Measurements from ENCODE around the gene MPDU1.

MPDU1 gene

DNA sequence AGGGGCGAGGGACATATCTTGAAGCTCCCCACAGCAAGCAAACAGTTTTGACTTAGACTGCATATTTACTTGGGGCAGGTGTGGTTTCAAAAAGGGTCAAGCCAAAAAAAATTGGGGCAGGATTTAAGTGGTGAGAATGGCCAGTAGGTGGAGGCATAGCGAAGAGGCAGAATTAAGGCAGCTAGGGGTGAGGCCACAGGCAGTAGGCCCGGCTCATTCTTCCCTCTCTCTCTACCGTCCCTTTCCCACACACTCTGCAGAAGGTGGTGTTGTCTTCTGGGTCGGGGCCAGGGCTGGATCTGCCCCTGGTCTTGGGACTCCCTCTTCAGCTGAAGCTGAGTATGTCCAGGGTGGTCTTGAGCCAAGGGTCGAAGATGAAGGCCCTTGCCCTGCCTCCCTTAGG is 48.8 kb downstream of the MPDU1 start:
- ChIA-PET POLR2A (interaction anchor here (1.1 kb wide), 1 partner anchor 54 kb away, joined by 5 read pairs; the partner anchor contains the start of gene TP53), CTCF (interaction anchor here (0.7 to 11.1 kb wide), 26 partner anchors 8 to 425 kb away, joined by 3 to 201 read pairs (median 6); partner anchors contain the start of genes ATP1B2, FXR2, TP53 and WRAP53)
- no peak for DNase-seq (ENCODE audit: low read depth, low spot score)
- TF ChIP-seq, protein P1, sequence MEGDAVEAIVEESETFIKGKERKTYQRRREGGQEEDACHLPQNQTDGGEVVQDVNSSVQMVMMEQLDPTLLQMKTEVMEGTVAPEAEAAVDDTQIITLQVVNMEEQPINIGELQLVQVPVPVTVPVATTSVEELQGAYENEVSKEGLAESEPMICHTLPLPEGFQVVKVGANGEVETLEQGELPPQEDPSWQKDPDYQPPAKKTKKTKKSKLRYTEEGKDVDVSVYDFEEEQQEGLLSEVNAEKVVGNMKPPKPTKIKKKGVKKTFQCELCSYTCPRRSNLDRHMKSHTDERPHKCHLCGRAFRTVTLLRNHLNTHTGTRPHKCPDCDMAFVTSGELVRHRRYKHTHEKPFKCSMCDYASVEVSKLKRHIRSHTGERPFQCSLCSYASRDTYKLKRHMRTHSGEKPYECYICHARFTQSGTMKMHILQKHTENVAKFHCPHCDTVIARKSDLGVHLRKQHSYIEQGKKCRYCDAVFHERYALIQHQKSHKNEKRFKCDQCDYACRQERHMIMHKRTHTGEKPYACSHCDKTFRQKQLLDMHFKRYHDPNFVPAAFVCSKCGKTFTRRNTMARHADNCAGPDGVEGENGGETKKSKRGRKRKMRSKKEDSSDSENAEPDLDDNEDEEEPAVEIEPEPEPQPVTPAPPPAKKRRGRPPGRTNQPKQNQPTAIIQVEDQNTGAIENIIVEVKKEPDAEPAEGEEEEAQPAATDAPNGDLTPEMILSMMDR (IDR thresholded peaks at IDR 0.05; ENCODE audit: insufficient read depth, low read length, missing control alignments): peak; percentile 58
- H3K4me3 ChIP-seq (ENCODE audit: low read depth, low read length): no peak overlapping the region

DNA sequence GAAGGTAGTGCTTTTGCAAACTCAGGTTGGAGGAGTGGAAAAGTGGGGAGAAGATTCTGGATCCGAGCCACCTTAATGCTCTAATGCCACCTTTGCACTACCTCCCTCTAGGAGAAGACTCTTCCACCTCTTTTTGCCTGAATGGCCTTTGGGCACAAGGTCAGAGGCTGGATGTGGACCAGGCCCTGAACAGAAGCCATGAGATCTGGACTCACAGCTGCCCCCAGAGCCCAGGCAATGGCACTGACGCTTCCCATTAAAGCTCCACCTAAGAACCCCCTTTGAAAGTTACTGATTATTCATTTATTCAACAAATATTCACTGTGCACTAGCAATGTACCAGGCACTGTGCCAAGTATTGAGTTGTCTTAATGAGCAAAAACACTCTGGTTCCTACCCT is 49.4 kb downstream of the MPDU1 start:
- ChIA-PET CTCF (interaction anchor here (1.0 to 11.1 kb wide), 22 partner anchors 8 to 425 kb away, joined by 3 to 201 read pairs (median 6); partner anchors contain the start of genes ATP1B2, FXR2, TP53 and WRAP53), POLR2A (no interaction called here)
- no peak overlapping the region for H3K4me3 ChIP-seq (ENCODE audit: low read depth, low read length)
- DNase-seq (ENCODE audit: low read depth, low spot score): no peak
- TF ChIP-seq, protein P1 (IDR thresholded peaks at IDR 0.05; ENCODE audit: insufficient read depth, low read length, missing control alignments): no peak

DNA sequence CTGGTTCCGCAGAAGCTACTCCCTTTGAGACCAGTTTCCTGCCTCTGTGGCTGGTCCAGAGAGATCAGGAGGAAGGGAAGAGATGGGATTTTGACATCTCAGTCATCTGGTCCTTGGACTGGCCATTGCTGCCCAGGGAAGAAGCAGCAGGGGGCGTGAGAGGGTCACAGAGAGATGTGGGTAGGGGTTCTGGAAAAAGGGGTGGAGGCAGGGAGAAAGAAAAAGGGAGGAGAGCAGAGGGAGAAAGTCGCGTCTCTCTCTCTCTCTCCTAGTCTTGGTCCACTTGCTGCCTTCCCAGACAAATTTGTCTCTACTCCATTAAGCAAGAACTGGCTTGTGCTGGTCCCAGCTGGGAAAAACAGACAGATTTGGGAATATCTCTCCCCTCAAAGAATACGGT is 50.7 kb downstream of the MPDU1 start:
- CTCF ChIA-PET: interaction anchor here (1.2 to 11.1 kb wide), 12 partner anchors 8 to 82 kb away, joined by 3 to 201 read pairs (median 6); partner anchors contain the start of genes ATP1B2, DNAH2, FXR2 and TP53
- POLR2A ChIA-PET: no interaction called here
- DNase-seq (ENCODE audit: low read depth, low spot score): no peak

DNA sequence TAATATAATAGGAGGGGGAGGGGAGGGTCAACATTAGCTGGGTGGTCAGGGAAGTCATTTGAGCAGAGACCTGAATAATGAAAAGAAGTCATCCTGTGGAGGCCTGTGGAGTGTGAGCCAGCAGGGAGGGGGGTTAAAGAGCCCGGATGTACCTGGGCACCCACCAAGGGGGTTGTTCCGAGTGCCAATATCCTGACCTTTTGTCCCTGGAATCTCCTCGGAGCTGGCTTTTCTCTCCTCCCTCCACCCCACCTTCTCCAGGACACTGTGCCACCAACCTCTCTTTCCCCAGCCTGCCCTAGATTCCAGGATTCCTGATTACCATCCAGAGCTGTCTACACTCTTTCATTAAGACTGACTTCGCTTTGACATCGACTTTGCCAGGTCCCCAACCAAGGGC is 52.5 kb downstream of the MPDU1 start:
- H3K4me3 ChIP-seq (ENCODE audit: low read depth, low read length): no peak overlapping the region
- no peak for DNase-seq (ENCODE audit: low read depth, low spot score)
- TF ChIP-seq, protein P1 (IDR thresholded peaks at IDR 0.05; ENCODE audit: insufficient read depth, low read length, missing control alignments): no peak
- ChIA-PET POLR2A (no interaction called here), CTCF (interaction anchor here (1.5 to 11.1 kb wide), 3 partner anchors 9 to 50 kb away, joined by 4 to 201 read pairs (median 4); partner anchors contain the start of genes SAT2, TP53 and WRAP53)

More for the DNA sequence above, 50.7 kb downstream of the MPDU1 start:
- no peak overlapping the region for H3K4me3 ChIP-seq (ENCODE audit: low read depth, low read length)
- TF ChIP-seq, protein P1 (IDR thresholded peaks at IDR 0.05; ENCODE audit: insufficient read depth, low read length, missing control alignments): peak; percentile 64
